ENCODE data around the gene CASZ1. TPM values are rescaled to one million over a fixed set of nuclear protein-coding genes. Genes with fewer than 3 reads are reported as not detected.

Gene CASZ1
- total RNA-seq, 1 donor from 2014 or later, result 9.2 TPM

GRCh38 chr1:10734375-10734774, 62.1 kb downstream of the CASZ1 start:
- no peak for FAIRE-seq
- DNase-seq (ENCODE audit: low read depth), result no peak
- no peak for TF ChIP-seq CTCF (IDR thresholded peaks at IDR 0.05; ENCODE audit: insufficient read depth, low read length, severe bottlenecking)
- H3K4me3 ChIP-seq (ENCODE audit: low read depth, low read length), result no peak overlapping the region
- no peaks in the 10 kb centered on the region for H3K27me3 ChIP-seq (ENCODE audit: control insufficient read depth, insufficient read depth, low read length)
- peaks cover 2% of the 10 kb centered on the region for H3K36me3 ChIP-seq (ENCODE audit: control insufficient read depth, insufficient read depth, low read length)

- Histone ChIP-seq H3K4me3 (ENCODE audit: low read depth, low read length) (no peak overlapping the region), H3K36me3 (ENCODE audit: control insufficient read depth, insufficient read depth, low read length) (peaks cover 2% of the 10 kb centered on the region), H3K27me3 (ENCODE audit: control insufficient read depth, insufficient read depth, low read length) (no peaks in the 10 kb centered on the region)
- DNase-seq (ENCODE audit: low read depth) (peak; percentile 26), FAIRE-seq (no peak)
- no peak for TF ChIP-seq CTCF (IDR thresholded peaks at IDR 0.05; ENCODE audit: insufficient read depth, low read length, severe bottlenecking)
Measured at GRCh38 chr1:10733474-10734366, 62.7 kb downstream of the CASZ1 start.

GRCh38 chr1:10730985-10731384, 65.5 kb downstream of the CASZ1 start:
- no peak for TF ChIP-seq CTCF (IDR thresholded peaks at IDR 0.05; ENCODE audit: insufficient read depth, low read length, severe bottlenecking)
- Histone ChIP-seq H3K27me3 (ENCODE audit: control insufficient read depth, insufficient read depth, low read length) (no peaks in the 10 kb centered on the region), H3K36me3 (ENCODE audit: control insufficient read depth, insufficient read depth, low read length) (no peaks in the 10 kb centered on the region), H3K4me3 (ENCODE audit: low read depth, low read length) (no peak overlapping the region)
- FAIRE-seq (no peak), DNase-seq (ENCODE audit: low read depth) (peak; percentile 95)

GRCh38 chr1:10728595-10729410, 67.6 kb downstream of the CASZ1 start:
- DNase-seq (ENCODE audit: low read depth) (no peak), FAIRE-seq (no peak)
- no peaks in the 10 kb centered on the region for H3K36me3 ChIP-seq (ENCODE audit: control insufficient read depth, insufficient read depth, low read length)
- H3K27me3 ChIP-seq (ENCODE audit: control insufficient read depth, insufficient read depth, low read length), result no peaks in the 10 kb centered on the region
- no peak for TF ChIP-seq CTCF (IDR thresholded peaks at IDR 0.05; ENCODE audit: insufficient read depth, low read length, severe bottlenecking)
- H3K4me3 ChIP-seq (ENCODE audit: low read depth, low read length), result no peak overlapping the region

- FAIRE-seq, result no peak
Measured at GRCh38 chr1:10727751-10728232, 68.7 kb downstream of the CASZ1 start.

More at GRCh38 chr1:10727751-10728232, 68.7 kb downstream of the CASZ1 start:
- H3K4me3 ChIP-seq (ENCODE audit: low read depth, low read length), result no peak overlapping the region
- TF ChIP-seq CTCF (IDR thresholded peaks at IDR 0.05; ENCODE audit: insufficient read depth, low read length, severe bottlenecking), result no peak
- peaks cover 1% of the 10 kb centered on the region for H3K36me3 ChIP-seq (ENCODE audit: control insufficient read depth, insufficient read depth, low read length)
- no peak for DNase-seq (ENCODE audit: low read depth)
- H3K27me3 ChIP-seq (ENCODE audit: control insufficient read depth, insufficient read depth, low read length), result no peaks in the 10 kb centered on the region

Data from bronchial epithelial cell (primary cell).